Occipital lobe (tissue), 2 donors: ENCODE measurements around the gene PIK3C2G. TPM values are rescaled to one million over a fixed set of nuclear protein-coding genes. Genes with fewer than 3 reads are reported as not detected.

ENCODE experiments used
- DNase-seq: peaks from one replicate; lab custom pipeline; 2025; lab: John Stamatoyannopoulos, UW
- total RNA-seq: library from RNA; depleted of rRNA; stranded (reverse); fragments of >200 nt; gene quantifications from one replicate; pipeline ENCODE4 v1.2.3, GENCODE V29; 2014

Gene PIK3C2G
- total RNA-seq, 1 donor from 2014 or later = 0.31 TPM

DNA sequence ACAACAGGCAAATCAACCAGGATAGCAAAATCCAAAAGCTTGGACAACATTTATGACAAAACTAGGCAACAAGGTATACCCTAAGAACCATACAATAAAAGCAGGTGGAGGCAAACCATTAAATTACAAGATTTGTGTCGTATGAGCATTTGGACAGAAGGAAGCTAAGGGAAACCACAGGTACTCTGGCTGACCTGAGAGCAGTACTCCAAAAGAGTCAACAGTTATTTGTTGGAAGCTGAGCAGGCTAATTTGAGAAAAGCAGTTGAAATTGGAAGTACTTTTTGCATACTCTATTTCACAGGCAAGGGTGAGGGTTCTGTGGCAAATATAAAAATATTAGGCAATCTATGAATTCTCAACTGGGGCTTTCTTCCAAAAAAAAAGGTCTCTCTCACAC lies 297.9 kb downstream of the PIK3C2G start:
- no peak for DNase-seq

DNA sequence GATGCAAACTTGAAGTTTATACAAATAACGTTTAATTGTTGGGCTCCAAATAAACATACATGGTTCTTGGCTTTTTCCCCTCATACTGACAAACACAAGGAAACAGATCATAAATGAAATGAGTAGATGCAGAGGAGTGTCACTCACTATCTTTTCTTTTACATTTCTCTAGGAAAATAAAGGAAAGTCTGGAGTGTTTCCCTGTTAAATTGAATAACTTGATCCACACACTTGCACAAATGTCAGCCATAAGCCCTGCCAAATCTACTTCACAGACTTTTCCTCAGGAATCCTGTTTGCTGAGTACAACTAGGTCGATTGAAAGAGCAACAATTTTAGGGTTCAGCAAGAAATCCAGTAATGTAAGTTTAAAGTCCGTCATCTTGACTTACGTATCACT lies 301.2 kb downstream of the PIK3C2G start:
- no peak for DNase-seq

DNA sequence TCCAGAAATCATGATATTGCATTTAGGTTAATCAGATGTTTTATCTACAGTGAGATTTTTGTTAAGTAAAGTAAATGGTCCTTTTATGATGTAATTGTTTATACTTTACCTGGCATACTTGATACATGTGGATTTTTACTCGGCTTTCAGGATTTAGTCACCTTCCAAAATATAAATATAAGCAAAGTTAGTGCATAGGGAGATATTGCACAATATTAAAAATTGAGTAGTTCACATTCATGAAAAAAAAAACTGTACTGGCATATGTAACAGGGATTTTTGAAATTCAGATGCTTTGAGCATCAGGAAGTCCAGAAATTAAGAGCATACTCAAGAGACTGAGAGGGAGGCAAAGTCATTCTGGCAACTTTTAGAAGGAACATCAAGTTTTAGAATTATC lies 303.0 kb downstream of the PIK3C2G start:
- DNase-seq = no peak

DNA sequence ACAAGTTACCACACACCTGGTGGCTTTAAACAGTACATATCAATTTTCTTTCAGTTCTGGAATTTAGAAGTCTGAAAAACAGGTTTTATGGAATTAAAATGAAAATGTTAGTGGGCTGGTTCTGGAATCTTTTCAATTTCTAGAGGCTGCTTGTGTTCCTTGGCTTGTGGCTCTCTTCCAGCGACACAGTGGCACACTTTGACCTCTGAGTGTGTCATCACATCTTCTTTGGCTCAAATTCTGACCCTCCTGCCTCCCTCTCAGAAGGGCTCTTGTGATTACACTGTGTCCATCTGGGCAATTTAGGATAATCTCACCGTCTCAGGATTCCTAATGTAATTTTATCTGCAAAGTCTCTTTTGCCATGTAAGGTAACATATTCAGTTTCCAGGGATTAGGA lies 306.5 kb downstream of the PIK3C2G start:
- no peak for DNase-seq

DNA sequence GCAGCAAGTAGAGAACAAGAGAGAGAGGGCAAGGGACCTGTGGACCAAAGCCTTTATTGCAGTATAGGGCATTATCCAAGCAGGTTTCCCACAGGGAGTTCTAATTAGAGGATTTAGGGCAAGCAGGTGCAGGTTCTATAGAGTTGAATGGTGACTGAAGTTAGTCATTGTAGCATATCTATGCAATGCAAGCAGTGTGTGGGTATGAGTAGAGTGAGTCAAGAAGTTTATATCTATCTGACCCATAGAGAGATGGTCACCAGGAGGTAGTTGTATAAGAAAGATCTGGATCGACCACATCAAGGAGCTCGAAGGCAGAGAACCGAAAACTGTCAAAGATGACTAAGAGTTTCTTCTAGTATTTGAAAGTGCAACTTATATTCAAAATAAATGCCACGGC lies 309.2 kb downstream of the PIK3C2G start:
- no peak for DNase-seq

DNA sequence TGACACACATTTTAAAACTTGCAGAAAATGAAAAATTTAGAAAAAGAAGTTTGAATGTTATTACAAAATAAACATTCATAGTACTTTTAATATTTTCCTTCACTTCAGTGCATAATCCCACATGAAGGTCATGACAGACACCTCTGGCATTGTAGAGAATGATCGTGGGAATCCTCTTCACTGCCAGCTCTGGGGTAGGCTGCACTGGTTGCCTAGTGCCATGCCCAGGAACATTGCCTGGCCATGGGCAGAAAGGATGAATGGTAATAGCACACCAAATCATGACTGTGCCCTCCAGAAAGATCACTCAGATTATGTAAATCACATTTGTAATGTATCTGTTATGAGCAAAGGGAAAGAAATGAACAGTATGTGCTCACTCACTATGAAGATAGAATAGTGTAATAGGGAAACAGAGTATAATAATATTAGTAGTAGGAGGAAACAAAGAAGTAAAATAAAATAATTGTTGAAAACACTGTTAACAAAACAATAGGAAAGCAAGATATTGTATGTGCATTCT lies 314.8 kb downstream of the PIK3C2G start:
- no peak for DNase-seq

DNA sequence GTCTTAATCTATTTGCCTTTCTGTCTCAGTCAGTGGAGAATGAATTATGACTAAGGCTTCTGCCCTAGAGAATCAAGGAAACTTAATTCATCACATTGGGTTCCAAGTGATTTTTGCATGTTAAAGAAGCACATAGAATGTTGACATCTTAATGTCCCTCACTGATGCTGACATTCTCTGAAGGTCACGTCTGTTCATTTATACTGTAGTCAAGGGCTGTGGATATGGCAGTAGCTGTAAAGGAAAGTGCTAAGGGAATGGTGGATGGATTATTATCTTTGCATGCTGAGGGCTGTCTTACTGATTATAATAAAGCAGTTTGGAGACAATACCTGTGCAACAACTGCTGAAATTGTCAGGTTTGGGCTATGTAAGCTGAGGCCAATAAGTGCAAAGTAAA lies 315.3 kb downstream of the PIK3C2G start:
- DNase-seq = no peak

DNA sequence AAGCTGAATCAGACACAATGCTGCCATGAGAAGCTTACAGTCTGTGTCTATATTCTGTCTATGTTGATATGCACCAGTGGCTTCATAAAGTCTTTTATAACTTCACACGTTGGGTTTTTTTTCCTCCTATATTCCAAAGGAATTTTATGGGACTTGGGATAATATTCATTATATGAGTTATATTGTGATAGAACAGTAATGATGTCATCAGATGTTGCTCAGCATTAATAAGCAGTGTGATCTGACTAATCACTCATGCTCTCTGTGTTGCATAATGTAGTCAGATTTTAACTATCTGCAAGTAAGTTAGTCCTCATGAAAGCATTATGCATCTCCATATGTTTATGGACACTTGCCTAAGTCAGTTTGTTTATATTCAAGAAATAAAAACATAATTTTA lies 316.9 kb downstream of the PIK3C2G start:
- DNase-seq = no peak

DNA sequence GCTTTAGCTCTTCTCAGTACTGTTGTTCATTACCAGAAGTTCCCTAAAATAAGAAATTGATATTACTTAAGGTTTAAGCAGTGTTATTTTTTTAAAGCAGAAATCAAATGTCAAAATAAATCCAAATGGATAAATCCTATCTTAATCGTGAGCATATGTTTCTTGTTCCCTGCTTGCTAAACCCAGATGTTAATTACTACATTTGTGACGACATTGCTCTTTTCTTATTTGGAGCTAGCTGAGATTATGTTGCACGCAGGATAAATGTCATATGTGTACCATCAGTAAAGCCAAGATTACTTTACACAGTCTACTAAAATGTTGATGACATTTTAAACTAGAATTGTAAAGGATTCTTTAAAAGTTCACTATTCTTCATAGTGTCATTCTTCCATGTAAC lies 319.0 kb downstream of the PIK3C2G start:
- DNase-seq = no peak

DNA sequence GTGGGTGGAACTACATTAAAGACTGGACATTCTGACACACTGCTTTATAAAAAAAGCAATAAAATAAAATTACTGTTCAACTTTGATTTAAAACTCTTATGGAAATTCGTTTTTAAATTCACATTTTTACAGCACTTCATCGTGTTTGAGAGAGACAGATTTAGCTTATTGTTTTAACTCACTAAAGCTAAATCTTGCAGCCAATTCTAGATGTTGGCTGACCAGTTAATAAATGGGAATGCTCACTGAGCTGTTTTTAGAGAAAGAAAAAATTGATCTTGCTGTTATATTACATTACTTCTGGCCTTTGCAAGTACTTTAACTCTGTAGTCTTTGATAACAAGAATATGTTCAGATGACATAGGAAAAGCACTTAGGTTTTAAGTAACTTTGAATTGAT lies 319.4 kb downstream of the PIK3C2G start:
- DNase-seq = no peak

DNA sequence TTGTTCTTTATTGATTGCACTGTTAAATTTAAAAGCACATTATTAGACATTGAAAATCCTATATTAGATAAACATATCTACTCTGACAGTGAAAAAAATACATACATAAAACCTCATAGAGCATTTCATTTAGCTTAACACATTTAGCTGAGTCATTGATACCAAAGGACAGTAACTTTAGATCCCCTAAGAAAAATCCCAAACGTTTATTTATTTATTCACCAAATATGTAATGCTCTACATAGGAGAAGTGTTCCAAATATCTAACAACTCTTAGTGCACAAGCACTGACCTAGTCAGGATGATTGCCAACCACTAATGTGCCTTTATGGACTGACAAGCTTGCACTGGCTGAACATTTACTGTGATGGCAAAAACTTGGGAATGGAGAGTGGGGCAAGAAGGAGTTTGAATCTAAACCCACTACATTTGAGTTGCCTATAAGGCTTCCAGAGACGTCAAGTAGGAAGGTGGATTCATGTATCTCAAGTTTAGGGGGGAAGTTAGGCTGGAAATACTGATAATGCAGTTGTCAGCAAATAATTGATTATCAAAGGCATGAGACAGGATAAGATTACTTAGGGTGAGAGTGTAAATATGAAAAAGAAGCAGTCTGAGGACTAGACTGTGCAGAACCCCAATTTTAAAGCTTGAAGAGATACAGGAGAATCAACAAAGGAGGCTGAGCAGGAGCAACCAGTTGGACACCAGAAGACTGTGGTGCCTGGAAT lies 320.1 kb downstream of the PIK3C2G start:
- DNase-seq = no peak

DNA sequence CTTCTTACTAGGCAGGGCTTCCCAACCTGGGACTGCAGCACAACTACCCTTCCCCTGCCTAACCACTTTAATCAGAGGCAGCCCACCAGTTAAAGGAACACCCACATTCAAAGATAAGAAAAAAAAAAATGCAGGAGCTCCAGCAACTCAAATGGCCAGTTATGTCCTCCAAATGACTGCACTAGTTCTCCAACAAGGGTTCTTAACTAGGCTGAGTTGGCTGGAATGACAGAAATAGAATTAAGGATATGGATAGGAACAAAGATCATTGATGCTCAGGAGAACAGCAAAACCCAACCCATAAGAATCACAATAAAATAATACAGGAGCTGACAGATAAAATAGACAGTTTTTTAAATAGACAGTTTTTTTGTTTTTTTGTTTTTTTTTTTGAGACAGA lies 322.3 kb downstream of the PIK3C2G start:
- no peak for DNase-seq

DNA sequence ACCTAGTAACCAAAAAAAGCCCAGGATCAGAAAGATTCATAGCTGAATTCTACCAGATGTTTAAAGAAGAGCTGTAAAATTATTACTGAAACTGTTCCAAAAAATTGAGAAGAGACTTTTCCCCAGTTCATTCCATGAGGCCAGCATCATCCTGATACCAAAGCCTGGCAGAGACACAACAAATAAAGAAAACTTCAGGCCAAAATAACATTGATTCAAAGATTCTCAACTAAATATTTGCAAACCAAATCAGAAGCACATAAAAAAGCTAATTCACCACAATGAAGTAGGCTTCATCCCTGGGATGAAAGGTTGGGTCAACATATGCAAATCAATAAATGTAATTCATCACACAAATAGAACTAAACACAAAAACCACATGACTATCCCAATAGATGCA lies 325.3 kb downstream of the PIK3C2G start:
- DNase-seq = no peak

DNA sequence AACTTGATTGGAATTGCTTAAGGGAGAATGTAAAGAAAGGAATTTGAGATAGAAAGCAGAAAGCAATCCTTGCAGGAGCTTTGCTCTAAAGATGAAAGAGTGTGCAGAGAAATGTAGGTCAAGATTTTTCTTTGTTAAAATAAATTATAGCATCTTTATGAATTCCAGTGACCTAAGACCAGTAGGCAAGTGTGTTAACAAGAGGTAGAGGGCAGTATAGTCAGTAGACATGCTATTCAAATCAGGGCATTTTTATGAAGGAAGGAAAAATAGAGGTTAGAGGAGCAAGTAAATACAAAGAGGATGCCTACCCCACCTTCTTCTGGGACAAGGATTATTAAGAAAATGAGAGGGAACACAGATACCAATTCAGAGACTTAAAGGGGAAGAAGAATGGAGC lies 328.0 kb downstream of the PIK3C2G start:
- DNase-seq = no peak

DNA sequence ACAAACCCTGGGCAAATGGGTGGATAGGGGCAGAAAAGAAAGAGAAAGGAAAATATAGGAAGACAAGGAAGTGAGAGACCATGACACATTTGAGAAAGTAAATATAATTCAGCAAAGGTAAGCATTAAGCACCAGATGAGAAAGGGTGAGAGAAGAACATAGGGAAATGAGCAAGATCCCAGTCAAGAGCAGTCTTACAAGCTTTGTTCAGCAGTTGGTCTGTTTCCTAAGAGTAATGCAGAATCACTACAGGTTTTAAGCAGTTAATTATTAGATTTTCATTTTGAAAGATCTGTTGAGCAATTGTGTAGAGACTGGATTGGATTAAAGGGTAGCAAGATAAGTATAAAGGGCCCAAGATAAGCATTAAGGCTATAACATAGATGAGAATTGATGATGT lies 330.2 kb downstream of the PIK3C2G start:
- no peak for DNase-seq

DNA sequence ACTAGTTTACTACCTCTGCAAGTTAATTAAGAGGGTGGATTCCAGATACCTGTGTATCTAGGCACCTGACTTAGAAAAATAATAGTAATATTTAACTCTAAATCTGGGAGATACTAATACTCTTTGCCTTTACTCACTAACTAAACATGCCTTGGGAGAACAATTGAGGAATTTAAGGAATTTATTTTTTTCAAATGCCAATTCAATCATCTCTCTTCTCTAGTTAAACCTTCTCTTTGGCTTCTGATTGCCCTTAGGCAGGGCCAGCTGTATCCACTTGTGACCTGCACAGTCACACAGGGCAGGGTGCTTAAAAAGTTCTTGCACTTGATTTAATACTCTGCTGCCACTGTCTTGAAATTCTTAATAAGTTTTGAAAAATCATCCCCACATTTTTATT lies 334.1 kb downstream of the PIK3C2G start:
- no peak for DNase-seq

DNA sequence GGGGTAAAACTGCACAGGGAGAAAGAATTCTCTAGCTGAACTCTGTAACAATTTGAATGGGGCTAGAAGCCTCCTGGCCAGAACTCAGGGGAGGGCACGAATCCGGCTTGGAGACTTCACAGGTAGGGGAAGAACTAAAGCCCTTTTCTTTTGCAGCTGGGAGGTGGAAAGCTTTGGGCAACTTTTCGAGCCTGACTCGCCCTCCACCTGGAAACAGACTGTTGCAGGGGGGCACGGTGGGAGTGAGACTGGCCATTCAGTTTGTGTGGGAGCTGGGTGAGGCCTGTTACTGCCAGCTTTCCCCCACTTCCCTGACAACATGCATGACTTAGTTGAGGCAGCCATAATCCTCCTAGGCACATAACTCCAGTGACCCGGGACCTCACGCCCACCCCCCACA lies 340.6 kb downstream of the PIK3C2G start:
- DNase-seq = no peak

DNA sequence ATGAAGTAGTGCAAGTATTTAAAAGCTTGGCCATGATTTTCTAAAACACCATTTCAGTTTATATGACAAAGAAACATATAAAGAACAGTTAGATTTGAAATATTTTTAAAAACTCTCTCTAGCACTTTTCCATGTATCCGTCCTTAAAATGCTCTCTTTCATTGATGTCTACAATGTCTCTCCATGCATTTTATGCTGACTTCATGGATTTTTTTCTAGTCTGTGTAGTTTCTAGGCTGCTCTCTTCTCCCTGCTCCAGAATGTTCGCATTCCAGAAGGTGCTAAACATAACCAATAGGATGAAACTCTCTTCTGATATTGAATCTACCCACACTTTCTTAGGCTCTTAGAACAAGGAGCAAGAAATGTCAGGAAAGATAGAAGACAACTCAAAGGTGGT lies 351.7 kb downstream of the PIK3C2G start:
- DNase-seq = no peak

DNA sequence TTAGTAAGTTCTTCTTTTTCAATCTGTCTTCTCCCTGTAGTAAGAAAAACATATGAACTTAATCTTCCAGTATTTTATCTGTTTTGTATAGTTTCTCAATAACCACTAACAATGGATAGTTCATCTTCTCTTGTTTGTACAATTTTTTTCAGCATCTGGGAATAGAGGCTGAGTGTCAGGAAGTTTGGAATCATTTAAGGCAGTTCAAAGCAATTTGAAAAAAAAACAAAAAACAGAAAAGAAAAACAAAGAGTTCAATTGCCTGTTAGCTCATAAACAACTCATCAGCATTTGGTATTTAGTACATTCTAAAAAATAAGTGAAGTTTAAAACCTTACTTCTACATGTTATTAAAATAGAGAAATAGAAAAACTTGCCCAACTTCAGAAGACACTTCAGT lies 359.7 kb downstream of the PIK3C2G start:
- no peak for DNase-seq

DNA sequence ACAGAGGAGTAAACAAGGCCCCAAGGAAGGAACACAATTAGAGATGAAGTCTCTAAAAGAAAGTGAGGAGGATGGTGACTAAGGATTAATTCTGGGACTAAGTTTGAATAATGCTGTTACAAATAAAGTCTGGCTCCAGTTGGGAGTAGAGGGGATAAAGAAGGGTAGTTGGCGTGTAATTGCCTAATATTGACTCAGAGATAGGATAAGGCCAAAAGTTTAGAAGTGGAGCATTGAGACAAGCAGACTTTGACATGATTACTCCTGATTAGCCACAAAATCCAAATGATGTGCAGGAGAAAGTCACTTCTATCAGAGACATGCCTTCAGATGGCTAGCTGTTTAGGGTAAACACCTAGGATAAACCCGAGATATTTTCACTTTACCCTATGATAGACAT lies 368.1 kb downstream of the PIK3C2G start:
- DNase-seq = no peak

DNA sequence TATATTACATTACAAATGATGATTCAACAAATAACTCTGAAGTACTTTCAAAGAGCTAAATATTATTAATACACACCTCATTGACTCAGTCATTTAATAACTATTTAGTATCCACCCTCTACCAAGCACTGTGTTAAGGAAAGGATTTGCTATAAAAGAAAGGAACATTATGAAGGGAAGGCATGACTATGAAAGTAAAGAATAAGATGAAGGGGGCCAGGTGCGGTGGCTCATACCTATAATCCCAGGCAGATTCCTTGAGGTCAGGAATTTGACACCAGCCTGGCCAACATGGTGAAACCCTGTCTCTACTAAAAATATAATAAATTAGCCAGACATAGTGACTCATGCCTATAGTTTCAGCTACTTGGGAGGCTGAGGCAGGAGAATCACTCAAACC lies 368.6 kb downstream of the PIK3C2G start:
- DNase-seq = no peak

DNA sequence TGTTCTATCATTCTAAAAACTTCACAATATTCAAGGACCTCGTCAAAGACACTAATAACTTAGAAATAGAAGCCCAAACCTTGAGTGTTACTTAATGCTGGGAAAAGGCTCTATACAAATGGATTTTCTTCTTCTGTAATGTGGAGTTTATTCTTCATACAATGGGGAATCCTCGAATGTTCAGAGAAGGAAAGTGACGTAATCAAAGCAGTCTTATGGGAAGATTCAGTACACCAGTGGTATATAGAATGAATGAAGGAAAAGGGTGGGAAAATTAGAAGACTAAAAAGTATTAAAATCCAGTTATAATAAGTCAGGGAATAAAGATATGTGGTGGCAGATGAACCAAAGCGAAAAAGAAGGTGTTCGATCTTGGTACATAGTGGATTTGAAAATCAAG lies 370.0 kb downstream of the PIK3C2G start:
- no peak for DNase-seq

DNA sequence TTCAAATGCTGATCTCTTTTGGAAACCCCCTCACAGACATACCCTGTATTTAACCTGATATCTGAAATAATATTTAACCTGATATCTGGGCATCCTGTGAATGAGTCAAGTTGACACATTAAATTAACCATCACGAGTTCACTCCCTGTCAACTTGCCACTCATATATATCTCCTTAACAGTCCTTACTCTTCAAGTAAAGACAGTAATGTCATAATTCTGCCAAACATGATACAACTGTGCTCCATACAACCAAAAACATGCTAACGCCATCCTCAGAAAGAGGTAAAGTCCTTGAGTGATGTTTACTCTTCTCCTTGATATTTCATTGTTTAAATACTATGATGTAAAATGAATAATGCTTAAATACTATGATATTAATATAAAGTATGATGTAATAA lies 371.5 kb downstream of the PIK3C2G start:
- DNase-seq = no peak

DNA sequence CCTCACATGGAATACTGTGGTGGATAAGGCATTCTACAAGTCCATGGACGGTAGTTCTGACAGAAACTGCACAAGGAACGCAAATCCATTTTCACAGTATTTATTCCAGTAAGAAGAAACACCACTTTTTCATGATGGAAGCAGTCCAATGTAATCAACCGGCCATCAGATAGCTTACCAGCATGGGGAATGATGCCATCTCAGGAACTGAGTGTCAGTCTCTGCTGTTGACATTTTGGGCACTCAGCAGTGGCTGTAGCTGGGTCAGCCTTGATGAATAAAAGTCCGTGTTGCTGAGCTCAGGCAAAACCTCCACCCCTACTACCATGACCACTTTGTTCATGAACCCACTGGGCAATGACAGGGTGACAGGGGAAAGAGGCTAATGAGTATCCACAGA lies 373.1 kb downstream of the PIK3C2G start:
- DNase-seq = no peak
